Mesendoderm (in vitro differentiated cells): Measurements from ENCODE around the gene NAPSA.
A peak's percentile ranks its signal among the peaks of the same experiment; 100 is the strongest.

Experiments
- DNase-seq: peaks from one replicate; pipeline ENCODE4 v3.0.0; 2013
- H2AK5ac ChIP-seq: 2 replicates; pipeline ENCODE4 v1.6.1; 2013; ENCODE audit warnings: low read length, inconsistent platforms
- H2BK120ac ChIP-seq: 2 replicates; pipeline ENCODE4 v1.6.1; 2013; ENCODE audit warnings: low read depth, mild to moderate bottlenecking, low read length, moderate library complexity, mixed read lengths
- H2BK15ac ChIP-seq: replicated peaks from 2 replicates; pipeline ENCODE4 v1.6.1; 2013; ENCODE audit warnings: low read depth, mild to moderate bottlenecking, moderate library complexity
- H2BK5ac ChIP-seq: 2 replicates; pipeline ENCODE4 v1.6.1; 2013; ENCODE audit warnings: low read length, inconsistent platforms
- H3K18ac ChIP-seq: 2 replicates; pipeline ENCODE4 v1.6.1; 2013; ENCODE audit warnings: mild to moderate bottlenecking, low read length, mixed read lengths
- H3K23ac ChIP-seq: one replicate; pipeline ENCODE4 v1.6.1; 2013; ENCODE audit warnings: low read length
- H3K27ac ChIP-seq: 2 replicates; pipeline ENCODE4 v1.5.1; 2013; ENCODE audit warnings: low read depth, mild to moderate bottlenecking, inconsistent platforms, low read length, moderate library complexity
- H3K27me3 ChIP-seq: 2 replicates; pipeline ENCODE4 v1.6.1; 2013; ENCODE audit warnings: low read length, control low read depth, mild to moderate bottlenecking, inconsistent platforms; ENCODE audit not compliant: insufficient read depth, poor library complexity
- H3K36me3 ChIP-seq: 2 replicates; pipeline ENCODE4 v1.6.1; 2013; ENCODE audit warnings: low read length, inconsistent platforms; ENCODE audit not compliant: control insufficient read depth, insufficient read depth
- H3K4ac ChIP-seq: one replicate; pipeline ENCODE4 v1.6.1; 2013; ENCODE audit warnings: low read depth, mild to moderate bottlenecking, low read length, moderate library complexity
- H3K4me1 ChIP-seq: 2 replicates; pipeline ENCODE4 v1.6.1; 2013; ENCODE audit warnings: low read depth, low read length, inconsistent platforms; ENCODE audit not compliant: control insufficient read depth
- H3K4me2 ChIP-seq: 2 replicates; pipeline ENCODE4 v1.6.1; 2013; ENCODE audit warnings: low read length
- H3K4me3 ChIP-seq: 2 replicates; pipeline ENCODE4 v1.5.1; 2013; ENCODE audit warnings: mild to moderate bottlenecking, low read length
- H3K56ac ChIP-seq: one replicate; pipeline ENCODE4 v1.6.1; 2013; ENCODE audit warnings: low read length
- H3K79me1 ChIP-seq: 2 replicates; pipeline ENCODE4 v1.6.1; 2013; ENCODE audit warnings: low read length, inconsistent platforms
- H3K79me2 ChIP-seq: 2 replicates; pipeline ENCODE4 v1.6.1; 2013; ENCODE audit warnings: mild to moderate bottlenecking, low read length; ENCODE audit not compliant: control insufficient read depth, insufficient read depth
- H3K9ac ChIP-seq: 2 replicates; pipeline ENCODE4 v1.6.1; 2013; ENCODE audit warnings: low read length, inconsistent platforms
- H4K5ac ChIP-seq: one replicate; pipeline ENCODE4 v1.6.1; 2013; ENCODE audit warnings: low read length
- H4K8ac ChIP-seq: one replicate; pipeline ENCODE4 v1.6.1; 2013; ENCODE audit warnings: low read depth, mild to moderate bottlenecking, control low read depth, low read length, moderate library complexity
- WGBS: extraction: QIAGEN DNeasy Blood & Tissue Kit; methylation state at CpG from one replicate; pipeline ENCODE4 v1.1.7; 2013; ENCODE audit warnings: low lambda C conversion rate, missing lambda C conversion rate; ENCODE audit not compliant: insufficient coverage; ENCODE audit errors: extremely low coverage; 5-methylcytosine and 5-hydroxymethylcytosine counted together

NAPSA gene

GRCh38 chr19:50383001-50383851 lies 17.8 kb upstream of the NAPSA start:
- peaks cover 2% of the 10 kb centered on the region for H3K36me3 ChIP-seq
- H3K18ac ChIP-seq, result no peak overlapping the region
- H2AK5ac ChIP-seq, result no peak overlapping the region
- peak overlapping the region; percentile 79 for H3K4me2 ChIP-seq
- H4K8ac ChIP-seq, result no peak overlapping the region
- peak; percentile 59 for DNase-seq
- no peak overlapping the region for H2BK120ac ChIP-seq
- peaks cover 25% of the 10 kb centered on the region for H3K79me2 ChIP-seq
- peak overlapping the region; percentile 40 for H3K4me3 ChIP-seq
- H3K27ac ChIP-seq, result no peak overlapping the region
- no peak overlapping the region for H4K5ac ChIP-seq
- peak overlapping the region; percentile 89 for H3K9ac ChIP-seq
- H3K23ac ChIP-seq, result no peak overlapping the region
- no peak overlapping the region for H3K4ac ChIP-seq
- no peaks in the 10 kb centered on the region for H3K27me3 ChIP-seq
- H3K56ac ChIP-seq, result peak overlapping the region; percentile 92
- no CpG with 5 or more reads among the region's 21 CpGs for WGBS
- peaks cover 2% of the 10 kb centered on the region for H3K4me1 ChIP-seq
- H2BK5ac ChIP-seq, result no peak overlapping the region
- peaks cover 13% of the 10 kb centered on the region for H3K79me1 ChIP-seq
- H2BK15ac ChIP-seq, result no peak overlapping the region

GRCh38 chr19:50381881-50382729 lies 16.7 kb upstream of the NAPSA start:
- H3K23ac ChIP-seq, result no peak overlapping the region
- no peak overlapping the region for H3K56ac ChIP-seq
- no peak overlapping the region for H3K4me3 ChIP-seq
- no peak overlapping the region for H2AK5ac ChIP-seq
- no peaks in the 10 kb centered on the region for H3K36me3 ChIP-seq
- H2BK15ac ChIP-seq, result no peak overlapping the region
- no peaks in the 10 kb centered on the region for H3K27me3 ChIP-seq
- no peak overlapping the region for H3K27ac ChIP-seq
- no peak overlapping the region for H4K5ac ChIP-seq
- H3K79me2 ChIP-seq, result peaks cover 18% of the 10 kb centered on the region
- no peak overlapping the region for H2BK5ac ChIP-seq
- WGBS, result no CpG with 5 or more reads among the region's 58 CpGs
- no peak overlapping the region for H3K9ac ChIP-seq
- peaks cover 2% of the 10 kb centered on the region for H3K4me1 ChIP-seq
- H3K4me2 ChIP-seq, result no peak overlapping the region
- no peak overlapping the region for H3K18ac ChIP-seq
- no peak overlapping the region for H4K8ac ChIP-seq
- no peak for DNase-seq
- no peak overlapping the region for H2BK120ac ChIP-seq
- H3K79me1 ChIP-seq, result peaks cover 12% of the 10 kb centered on the region
- no peak overlapping the region for H3K4ac ChIP-seq

GRCh38 chr19:50380751-50381151 lies 15.3 kb upstream of the NAPSA start:
- Histone ChIP-seq H2BK120ac (no peak overlapping the region), H2BK5ac (no peak overlapping the region), H4K5ac (no peak overlapping the region), H3K27ac (no peak overlapping the region), H2AK5ac (no peak overlapping the region), H3K56ac (no peak overlapping the region), H4K8ac (no peak overlapping the region), H3K79me2 (peaks cover 11% of the 10 kb centered on the region), H3K4ac (no peak overlapping the region), H3K36me3 (no peaks in the 10 kb centered on the region), H3K23ac (no peak overlapping the region), H3K79me1 (peaks cover 8% of the 10 kb centered on the region), H3K4me2 (no peak overlapping the region), H3K27me3 (no peaks in the 10 kb centered on the region), H3K4me3 (no peak overlapping the region), H3K4me1 (peaks cover 2% of the 10 kb centered on the region), H3K18ac (no peak overlapping the region), H2BK15ac (no peak overlapping the region), H3K9ac (no peak overlapping the region)
- no CpG with 5 or more reads among the region's 8 CpGs for WGBS
- no peak for DNase-seq

GRCh38 chr19:50380137-50380536 lies 14.7 kb upstream of the NAPSA start:
- H3K27me3 ChIP-seq, result no peaks in the 10 kb centered on the region
- H2BK15ac ChIP-seq, result no peak overlapping the region
- H2BK120ac ChIP-seq, result no peak overlapping the region
- H3K4ac ChIP-seq, result no peak overlapping the region
- H3K23ac ChIP-seq, result no peak overlapping the region
- H3K79me2 ChIP-seq, result peaks cover 6% of the 10 kb centered on the region
- no peak overlapping the region for H3K56ac ChIP-seq
- H4K8ac ChIP-seq, result no peak overlapping the region
- no peak overlapping the region for H3K18ac ChIP-seq
- no peak overlapping the region for H4K5ac ChIP-seq
- H3K4me3 ChIP-seq, result no peak overlapping the region
- H3K79me1 ChIP-seq, result peaks cover 6% of the 10 kb centered on the region
- H2BK5ac ChIP-seq, result no peak overlapping the region
- no peak overlapping the region for H2AK5ac ChIP-seq
- H3K36me3 ChIP-seq, result no peaks in the 10 kb centered on the region
- no peak overlapping the region for H3K9ac ChIP-seq
- no peak overlapping the region for H3K27ac ChIP-seq
- H3K4me1 ChIP-seq, result peaks cover 2% of the 10 kb centered on the region
- no CpG with 5 or more reads among the region's 11 CpGs for WGBS
- no peak for DNase-seq
- H3K4me2 ChIP-seq, result no peak overlapping the region

GRCh38 chr19:50379602-50380001 lies 14.2 kb upstream of the NAPSA start:
- Histone ChIP-seq H2BK5ac (no peak overlapping the region), H3K4me3 (no peak overlapping the region), H3K79me2 (peaks cover under 1% of the 10 kb centered on the region), H2BK15ac (no peak overlapping the region), H2AK5ac (no peak overlapping the region), H3K4me2 (no peak overlapping the region), H4K8ac (no peak overlapping the region), H3K56ac (no peak overlapping the region), H3K27me3 (no peaks in the 10 kb centered on the region), H3K4me1 (no peaks in the 10 kb centered on the region), H4K5ac (no peak overlapping the region), H3K4ac (no peak overlapping the region), H3K36me3 (no peaks in the 10 kb centered on the region), H3K27ac (no peak overlapping the region), H3K9ac (no peak overlapping the region), H2BK120ac (no peak overlapping the region), H3K23ac (no peak overlapping the region), H3K79me1 (peaks cover 1% of the 10 kb centered on the region), H3K18ac (no peak overlapping the region)
- no CpG with 5 or more reads among the region's 11 CpGs for WGBS
- DNase-seq, result no peak
